ENCODE results near the gene USP36.
"Not testable (repeated sequence)": the region's sequence is repeated elsewhere in the genome, so short reads cannot be mapped to it uniquely, and the experiment has no call there.

USP36 gene

DNA sequence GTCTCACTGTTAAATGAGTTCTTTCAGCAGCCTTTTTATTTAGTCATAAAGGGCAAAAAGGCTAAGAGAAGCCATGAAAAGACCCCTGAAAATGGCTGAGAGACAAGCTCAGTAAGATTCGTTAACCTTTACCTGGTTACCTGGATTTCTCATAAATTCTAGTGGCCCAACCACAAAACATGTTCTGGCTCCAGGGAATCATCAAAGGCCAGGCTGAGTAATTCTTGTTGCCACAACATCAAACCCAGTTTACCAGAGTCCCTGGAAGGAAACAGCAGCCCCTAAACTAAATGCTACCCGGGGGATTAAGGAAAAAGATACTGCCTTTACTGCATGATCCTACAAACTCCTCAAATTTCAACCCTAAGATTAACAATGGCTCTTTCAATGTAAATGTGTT lies 74.4 kb downstream of the USP36 start:
- no peak for DNase-seq (ENCODE audit: low read depth)

DNA sequence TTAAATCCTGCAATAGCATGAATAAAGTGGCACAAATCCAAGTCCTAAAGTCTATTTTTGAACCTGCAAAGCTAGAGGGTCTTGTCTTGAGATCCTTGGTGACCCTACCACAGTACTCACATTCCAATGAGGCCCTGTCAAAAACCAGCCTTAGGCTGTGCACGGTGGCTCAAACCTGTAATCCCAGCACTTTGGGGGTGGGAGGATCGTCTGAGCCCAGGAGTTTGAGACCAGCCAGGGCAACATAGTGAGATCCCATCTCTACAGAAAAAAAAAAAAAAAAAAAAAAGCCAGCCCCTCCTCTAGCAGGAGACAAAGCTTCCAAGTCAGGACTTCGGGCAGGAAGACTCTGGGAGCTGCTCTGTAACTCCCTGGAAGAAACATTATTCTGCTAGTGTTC lies 74.8 kb downstream of the USP36 start:
- DNase-seq (ENCODE audit: low read depth) = no peak

DNA sequence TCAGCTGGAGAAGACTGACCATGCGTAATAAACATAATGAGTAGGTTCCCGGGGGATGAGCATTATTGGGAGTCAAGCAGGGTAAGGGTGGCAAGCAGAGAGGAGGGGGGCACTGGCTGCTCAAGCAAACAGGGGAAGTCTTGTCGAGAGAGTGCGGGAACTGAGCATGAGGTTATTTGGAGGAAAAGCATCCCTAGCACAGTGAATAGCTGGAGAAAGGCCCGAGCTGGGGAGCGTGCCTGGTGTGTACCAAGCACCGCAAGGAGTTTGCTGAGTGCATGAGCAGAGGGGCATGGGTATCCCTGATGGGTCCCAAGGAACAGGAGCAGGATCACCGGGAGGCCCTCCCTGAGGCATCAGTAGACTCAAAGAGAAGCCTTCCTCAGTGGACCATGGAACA lies 75.7 kb downstream of the USP36 start:
- DNase-seq (ENCODE audit: low read depth) = no peak

DNA sequence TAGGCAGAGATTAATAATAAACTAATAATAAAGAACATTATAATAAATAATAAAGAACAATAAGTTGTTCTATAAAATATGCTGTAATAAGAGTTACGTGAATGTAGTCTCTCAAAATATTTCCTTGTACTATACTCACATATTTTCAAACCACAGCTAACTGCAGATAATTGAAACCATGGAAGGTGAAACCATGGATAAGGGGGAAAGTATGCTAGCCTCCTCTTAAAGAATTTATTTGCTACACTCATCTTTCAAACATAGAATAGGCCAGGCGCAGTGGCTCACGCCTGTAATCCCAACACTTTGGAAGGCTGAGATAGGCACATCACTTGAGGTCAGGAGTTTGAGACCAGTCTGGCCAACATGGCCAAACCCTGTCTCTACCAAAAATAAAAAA lies 77.1 kb downstream of the USP36 start:
- DNase-seq (ENCODE audit: low read depth) = peak; percentile 70

DNA sequence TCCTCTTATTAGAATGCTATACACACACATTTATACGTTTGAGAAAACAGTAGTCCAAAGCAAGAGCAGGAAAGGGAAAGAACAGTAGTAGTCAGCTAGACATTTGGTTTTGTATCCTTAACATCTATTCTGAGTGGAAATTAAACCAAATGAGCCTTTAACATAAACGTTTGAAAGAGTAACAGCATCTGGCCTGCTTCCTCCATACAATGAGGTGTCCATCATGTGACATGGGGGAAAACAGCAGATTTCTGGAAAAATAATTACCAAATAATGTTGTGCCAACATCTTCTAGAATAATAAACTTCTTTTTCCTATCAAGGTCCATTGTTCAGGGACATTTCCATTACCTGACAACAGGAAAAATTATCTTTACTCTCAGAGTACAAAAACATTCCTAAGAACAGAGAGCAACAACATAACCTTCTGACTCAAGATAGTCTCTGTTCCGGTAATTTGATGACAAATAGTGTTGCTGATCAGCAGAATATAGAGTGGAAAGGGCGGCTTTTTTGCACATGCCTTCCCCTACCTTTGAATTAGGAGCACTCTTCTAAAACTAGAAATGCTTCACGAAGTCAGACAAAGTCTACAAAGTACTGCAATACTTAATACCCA lies 78.7 kb downstream of the USP36 start:
- DNase-seq (ENCODE audit: low read depth) = no peak

DNA sequence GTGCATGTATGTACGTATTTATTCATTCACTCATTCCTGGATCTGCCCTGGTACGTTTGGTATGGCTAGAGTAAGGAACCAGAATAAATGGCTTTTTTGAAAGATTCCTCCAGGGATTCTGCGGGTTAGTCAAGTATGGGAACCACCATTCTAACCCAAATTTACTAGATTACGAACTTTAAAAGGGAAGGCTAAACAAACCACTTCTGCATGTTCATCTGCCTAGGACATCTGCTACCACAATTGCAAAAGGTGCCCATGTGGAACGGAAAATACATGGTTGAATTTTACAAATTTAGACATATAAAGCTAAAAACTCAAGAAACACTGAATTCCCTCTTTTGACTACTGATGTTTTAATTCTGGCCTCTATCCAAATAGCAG lies 80.7 kb downstream of the USP36 start:
- DNase-seq (ENCODE audit: low read depth) = no peak

DNA sequence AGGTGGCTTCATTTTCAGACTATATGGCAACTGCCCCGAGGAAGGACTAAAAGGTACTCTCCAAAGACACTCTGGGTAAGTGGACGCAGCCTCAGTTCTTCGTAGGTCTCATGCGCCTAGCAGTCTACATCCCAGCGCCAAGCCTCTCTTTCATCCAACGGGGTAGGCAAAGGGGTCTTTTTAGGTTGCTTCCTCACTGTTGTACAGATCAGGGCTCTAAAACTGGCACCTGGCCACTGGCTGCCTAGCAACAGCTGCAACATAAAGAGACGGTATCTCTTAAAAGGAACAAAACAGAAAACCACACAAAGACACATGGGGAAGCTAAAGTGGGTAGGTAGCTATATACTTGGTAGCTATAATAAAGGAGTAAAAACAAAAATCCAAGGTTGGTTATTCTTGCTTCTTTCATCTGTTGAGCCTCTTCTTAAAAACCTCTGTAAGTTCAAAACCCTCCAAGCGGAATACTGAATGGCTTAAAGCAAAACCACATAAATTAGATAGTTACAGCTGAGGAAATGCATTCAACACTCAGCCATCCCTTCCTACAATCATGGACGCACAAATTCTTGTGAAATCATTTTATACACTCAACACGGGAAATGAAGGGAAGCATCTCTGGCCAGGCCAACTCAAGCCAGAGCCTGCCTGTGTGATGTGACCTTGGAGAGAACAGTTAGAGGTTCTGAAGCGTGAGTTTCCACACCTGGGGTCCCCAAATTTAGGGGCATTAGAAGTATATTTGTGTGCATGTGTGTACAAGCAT lies 81.2 kb downstream of the USP36 start:
- no peak for DNase-seq (ENCODE audit: low read depth)

DNA sequence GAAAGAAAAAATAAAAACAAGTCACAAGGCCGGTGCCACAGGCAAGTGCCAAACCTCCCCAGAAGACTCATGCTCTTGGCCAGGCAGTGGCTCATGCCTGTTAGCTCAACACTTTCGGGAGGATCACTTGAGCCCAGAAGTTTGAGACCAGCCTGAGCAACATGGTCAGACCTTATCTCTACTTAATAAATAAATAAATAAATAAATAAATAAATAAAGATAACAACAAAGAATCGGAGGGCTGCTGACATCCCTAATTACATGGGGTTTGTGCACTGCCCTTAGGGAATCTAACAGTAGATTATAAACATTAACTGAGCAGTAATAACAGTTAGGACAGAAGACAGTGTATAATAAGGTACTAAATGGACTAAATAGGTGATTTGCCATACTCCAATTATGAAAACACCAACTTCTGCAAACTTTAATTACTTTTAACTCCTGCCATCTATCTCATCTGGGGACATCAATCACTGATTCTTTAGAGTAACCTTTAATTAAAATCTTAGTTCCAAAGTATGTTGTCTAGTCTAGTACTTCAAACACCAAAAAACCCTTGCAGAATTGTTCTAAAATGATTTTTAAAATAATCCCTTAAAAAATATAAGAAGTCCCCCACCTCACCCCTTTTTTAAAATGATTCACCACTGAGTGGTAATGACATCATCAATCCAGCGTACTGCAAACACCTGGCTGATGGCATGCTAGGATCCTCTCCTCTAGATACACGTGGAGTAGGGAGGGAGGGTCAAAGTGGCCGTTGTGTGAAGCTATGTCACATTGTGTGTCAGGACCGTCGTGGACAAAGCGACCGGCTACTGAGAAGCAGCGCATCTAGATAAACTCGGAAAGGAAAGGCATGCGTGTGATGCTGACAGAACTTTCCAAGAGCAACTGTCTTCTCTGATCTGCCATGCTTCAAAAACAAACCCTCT lies 87.0 kb downstream of the USP36 start:
- no peak for DNase-seq (ENCODE audit: low read depth)

DNA sequence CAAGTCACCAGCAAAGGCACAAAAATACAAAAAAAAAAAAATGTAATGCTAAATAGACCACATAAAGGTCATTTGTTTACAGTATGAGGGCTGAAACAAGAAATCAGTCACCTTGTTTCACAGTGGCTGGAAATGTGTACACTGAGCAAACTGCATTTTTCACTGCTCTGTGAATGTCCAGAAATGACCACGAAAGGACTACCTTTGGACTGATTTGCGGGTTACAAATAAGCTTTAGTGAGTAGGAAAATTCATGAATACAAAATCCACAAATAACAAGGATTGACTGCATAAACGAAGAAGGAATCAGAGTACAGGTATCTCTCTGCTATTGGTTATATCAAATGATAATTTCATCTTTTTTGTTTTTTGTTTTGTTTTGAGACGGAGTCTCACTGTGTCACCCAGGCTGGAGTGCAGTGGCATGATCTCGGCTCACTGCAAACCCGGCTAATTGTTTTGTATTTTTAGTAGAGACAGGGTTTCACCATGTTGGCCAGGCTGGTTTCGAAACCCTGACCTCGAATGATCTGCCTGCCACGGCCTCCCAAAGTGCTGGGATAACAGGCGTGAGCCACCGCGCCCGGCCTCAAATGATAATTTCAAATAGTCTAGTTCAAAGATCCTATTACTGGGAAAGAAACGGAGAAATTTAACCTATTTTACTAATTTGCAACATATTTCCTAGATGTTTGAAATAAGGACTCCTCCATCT lies 89.0 kb downstream of the USP36 start:
- no peak for DNase-seq (ENCODE audit: low read depth)

DNA sequence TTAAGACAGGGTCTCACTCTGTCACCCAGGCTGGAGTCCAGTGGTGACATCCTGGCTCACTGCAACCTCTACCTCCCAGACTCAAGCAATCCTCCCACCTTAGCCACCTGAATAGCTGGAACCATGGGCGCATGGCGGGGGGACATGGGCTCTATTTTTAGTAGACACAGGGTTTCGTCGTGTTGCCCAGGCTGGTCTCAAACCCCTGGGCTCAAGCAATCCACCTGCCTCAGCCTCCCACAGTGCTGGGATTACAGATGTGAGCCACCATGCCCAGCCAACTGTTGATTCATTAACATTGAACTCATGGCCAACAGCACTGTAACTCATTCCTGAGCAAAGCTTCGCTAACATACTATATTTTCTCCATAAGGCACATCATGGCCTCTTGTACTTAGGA lies 89.6 kb downstream of the USP36 start:
- not testable (repeated sequence) for DNase-seq (ENCODE audit: low read depth)

DNA sequence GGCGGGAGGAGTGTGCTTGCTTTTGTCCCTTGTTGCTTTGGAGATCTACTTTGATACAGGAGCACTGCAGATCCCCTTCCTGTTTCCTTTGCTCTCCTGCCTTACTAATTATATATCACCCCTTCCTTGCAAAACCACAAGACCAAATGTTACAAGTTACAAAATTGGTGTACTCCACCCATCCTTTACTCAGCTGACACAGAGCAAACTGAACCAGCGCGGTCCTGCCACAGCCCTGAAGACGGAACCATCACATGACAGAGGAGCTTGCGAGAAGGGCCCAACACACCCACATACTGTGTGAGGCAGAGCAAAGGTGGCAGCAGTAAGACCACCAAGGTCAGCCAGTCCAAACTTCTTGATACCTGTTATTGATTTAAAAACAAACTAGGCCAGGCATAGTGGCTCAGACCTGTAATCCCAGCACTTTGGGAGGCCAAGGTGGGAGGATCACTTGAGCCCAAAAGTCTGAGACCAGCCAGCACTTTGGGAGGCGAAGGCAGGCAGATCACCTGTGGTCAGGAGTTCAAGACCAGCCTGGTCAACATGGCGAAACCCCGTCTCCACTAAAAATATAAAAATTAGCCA lies 91.8 kb downstream of the USP36 start:
- peak; percentile 56 for DNase-seq (ENCODE audit: low read depth)

DNA sequence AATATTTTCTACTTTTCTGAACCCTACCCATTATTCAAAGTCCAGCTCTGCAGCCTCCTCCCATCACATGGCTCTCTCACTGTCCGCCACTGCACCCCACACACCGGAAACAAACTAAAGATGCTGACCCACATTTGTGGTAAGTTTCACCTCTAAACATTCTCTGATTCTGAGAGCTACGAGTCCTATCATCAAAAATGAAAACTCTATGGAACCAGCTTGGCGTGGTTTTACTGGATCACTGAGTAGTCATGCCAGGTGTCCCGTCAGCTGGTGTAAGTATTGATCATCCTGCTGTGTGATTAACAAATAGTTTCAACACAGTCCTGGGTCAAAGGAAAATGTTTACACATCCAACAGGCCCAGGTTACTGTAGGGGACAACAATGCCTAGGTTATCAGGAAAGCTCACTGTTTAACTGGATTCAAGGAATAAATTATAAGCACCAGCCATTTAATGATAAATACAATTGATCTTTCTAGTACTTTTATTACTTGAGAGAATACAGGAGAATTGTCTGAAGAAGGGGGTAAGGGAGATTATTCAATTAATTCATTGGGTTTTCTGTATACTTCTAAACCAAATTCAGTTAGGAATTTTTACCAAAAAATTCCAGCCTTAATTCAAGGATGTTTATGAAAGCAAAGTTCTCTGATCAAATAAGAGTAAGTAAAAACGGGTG lies 92.4 kb downstream of the USP36 start:
- no peak for DNase-seq (ENCODE audit: low read depth)

DNA sequence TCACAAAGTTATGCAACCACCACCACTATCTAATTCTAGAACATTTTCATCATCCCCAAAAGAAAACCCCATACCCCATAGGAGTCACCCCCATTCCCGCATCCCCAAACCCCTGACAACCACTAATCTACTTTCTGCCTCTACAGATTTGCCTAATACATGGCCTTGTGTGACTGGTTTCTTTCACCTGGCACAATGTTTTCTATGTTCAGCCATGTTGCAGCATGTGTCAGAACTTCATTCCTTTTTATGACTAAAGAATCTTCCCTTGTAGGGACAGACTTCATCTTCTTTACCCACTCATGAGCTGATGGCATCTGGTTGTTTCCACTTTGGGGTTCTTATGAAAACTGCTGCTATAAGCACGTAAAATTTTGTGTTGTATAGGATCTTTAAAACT lies 93.1 kb downstream of the USP36 start:
- DNase-seq (ENCODE audit: low read depth) = no peak

DNA sequence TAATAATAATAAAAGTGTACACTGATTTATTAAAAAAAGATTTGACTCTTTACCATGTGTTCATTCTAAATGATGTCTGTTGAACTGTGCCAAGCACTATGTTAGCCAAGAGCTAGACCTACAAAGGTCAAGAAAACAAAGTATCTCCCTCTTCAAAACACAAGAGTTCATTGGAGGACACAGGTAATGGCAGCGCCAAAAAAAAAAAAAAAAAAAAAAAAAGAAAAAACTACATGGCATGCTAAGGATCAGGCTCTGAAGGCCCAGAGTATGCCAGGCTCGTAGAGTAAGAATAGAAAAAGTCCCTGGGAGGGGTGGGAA lies 93.7 kb downstream of the USP36 start:
- no peak for DNase-seq (ENCODE audit: low read depth)

DNA sequence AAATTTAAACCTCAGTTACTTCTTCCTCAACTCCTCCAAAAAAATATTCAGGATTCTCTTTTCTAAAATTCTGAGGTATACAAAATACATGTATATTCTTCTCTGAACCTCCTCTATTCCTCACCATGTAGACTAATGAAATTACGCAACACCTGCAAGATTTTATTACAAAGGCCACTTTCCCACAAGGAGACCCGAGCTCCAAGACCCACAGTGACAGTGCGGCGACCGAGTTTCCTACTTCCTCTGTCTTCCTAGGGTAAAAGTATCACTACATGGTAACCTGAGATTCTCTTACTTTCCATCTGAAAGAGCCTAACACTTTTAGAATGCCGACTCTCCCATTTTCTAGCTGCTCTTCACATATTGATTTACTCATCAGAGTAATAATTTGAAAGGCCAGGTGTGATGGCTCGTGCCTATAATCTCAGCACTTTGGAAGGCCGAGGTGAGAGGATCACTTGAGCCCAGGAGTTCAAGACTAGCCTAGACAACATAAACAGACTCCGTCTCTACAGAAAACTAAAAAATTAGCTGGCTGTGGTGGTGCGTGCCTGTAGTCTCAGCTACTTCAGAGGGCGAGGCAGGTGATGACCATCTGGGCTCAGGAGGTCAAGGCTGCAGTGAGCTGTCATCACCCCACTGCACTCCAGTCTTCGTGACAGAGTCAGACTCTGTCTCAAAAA lies 94.2 kb downstream of the USP36 start:
- no peak for DNase-seq (ENCODE audit: low read depth)

Data from EH (cell line).